ENCODE measurements around the gene CCDC15. TPM values are rescaled to one million over a fixed set of nuclear protein-coding genes. Genes with fewer than 3 reads are reported as not detected.

The CCDC15 gene
- total and polyA plus RNA-seq, 2 experiments from 2014 or later: 2.9 to 3.3 TPM

GRCh38 chr11:125080531-125080911, 126.5 kb downstream of the CCDC15 start:
- Histone ChIP-seq H3K79me2 (replicated peaks; ENCODE audit: insufficient read depth) (no peaks in the 10 kb centered on the region), H3K27me3 (ENCODE audit: insufficient read depth) (no peaks in the 10 kb centered on the region), H2AFZ (no peak overlapping the region), H3K4me3 (no peak overlapping the region), H3K27ac (ENCODE audit: low read depth) (no peak overlapping the region), H3F3A (replicated peaks; ENCODE audit: low read depth) (no peaks in the 10 kb centered on the region), H3K4me2 (no peak overlapping the region), H3K4me1 (ENCODE audit: insufficient read depth) (no peaks in the 10 kb centered on the region), H3K9me2 (ENCODE audit: insufficient read depth) (no peaks in the 10 kb centered on the region), H3K36me3 (ENCODE audit: insufficient read depth) (no peaks in the 10 kb centered on the region), H4K20me1 (replicated peaks; ENCODE audit: insufficient read depth) (no peaks in the 10 kb centered on the region)
- no peaks in the 10 kb centered on the region; the same call in 2 of the 3 replicates for H3K36me3 Mint-ChIP-seq (ENCODE audit: low read depth)
- no peak overlapping the region for H3K27ac Mint-ChIP-seq
- no peak for ATAC-seq
- DNase-seq (ENCODE audit: low spot score): no peak
- H3K4me3 Mint-ChIP-seq: no peak overlapping the region
- TF ChIP-seq CTCF (conservative IDR thresholded peaks at IDR 0.05; ENCODE audit: low read depth in 2 of 2) (no peak), EZH2phosphoT487 (IDR thresholded peaks at IDR 0.05; ENCODE audit: unreplicated experiment) (no peak), POLR2AphosphoS5 (IDR thresholded peaks at IDR 0.05; ENCODE audit: low read depth) (no peak), CREB1 (CRISPR knock-in tag; IDR thresholded peaks at IDR 0.05; ENCODE audit: low read depth) (no peak), ZNF331 (CRISPR knock-in tag; IDR thresholded peaks at IDR 0.05; ENCODE audit: low read depth) (no peak), ZNF114 (CRISPR knock-in tag; IDR thresholded peaks at IDR 0.05) (no peak), STAT1 (IDR thresholded peaks at IDR 0.05; ENCODE audit: unreplicated experiment) (no peak), EZH2 (IDR thresholded peaks at IDR 0.05; ENCODE audit: low read depth, unreplicated experiment) (no peak), ETS1 (IDR thresholded peaks at IDR 0.05) (no peak), REST (IDR thresholded peaks at IDR 0.05; ENCODE audit: unreplicated experiment) (no peak), JUNB (IDR thresholded peaks at IDR 0.05; ENCODE audit: unreplicated experiment) (no peak), NANOG (IDR thresholded peaks at IDR 0.05; ENCODE audit: borderline replicate concordance) (no peak), ZNF462 (CRISPR knock-in tag; IDR thresholded peaks at IDR 0.05) (no peak)
- peaks cover 12% of the 10 kb centered on the region for H3K27me3 Mint-ChIP-seq (ENCODE audit: insufficient read depth, low read depth, poor library complexity)
- H3K4me1 Mint-ChIP-seq: peaks cover 2% of the 10 kb centered on the region
- no peaks in the 10 kb centered on the region; the same call in 2 of the 3 replicates for H3K9me3 Mint-ChIP-seq
